ENCODE measurements around the gene CSTA.

DNA sequence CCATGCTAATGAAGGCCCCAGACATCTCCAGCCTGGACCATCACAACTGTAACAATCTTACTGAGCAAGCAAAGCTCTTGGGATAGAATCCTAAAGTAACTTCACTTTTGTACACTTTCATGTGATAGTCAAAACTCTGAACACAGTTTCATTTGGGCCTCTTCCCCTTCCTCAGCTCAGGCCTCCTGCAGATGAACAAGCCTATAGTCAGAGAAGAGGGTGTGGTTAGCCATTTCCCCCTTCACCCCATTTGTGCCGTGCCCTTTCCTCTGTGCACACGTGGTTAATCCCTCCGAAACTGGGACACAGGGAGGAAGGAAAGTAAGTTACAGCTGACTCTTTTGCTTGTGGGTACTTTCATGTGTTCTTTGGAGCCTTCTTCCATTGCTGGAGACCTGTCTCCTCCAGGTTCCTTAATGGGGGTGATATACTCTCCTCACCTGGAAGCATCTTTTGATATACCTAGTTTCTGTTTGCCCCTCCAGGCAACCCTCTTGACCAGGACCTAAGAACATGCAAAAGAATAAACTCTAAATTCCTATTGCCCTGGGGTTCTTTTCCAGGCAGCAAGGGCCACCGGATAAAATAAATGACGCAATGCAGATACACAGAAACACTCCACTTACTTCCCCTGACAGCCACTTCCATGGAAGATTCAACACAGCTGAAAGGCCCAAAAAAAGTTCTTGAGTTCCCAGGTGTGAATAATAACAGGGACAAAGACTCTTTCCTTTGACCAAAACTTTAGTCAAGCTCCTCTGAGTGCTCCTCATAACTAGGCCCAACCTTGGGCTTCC is 29.6 kb upstream of the CSTA start:
- TF ChIP-seq, protein P1, sequence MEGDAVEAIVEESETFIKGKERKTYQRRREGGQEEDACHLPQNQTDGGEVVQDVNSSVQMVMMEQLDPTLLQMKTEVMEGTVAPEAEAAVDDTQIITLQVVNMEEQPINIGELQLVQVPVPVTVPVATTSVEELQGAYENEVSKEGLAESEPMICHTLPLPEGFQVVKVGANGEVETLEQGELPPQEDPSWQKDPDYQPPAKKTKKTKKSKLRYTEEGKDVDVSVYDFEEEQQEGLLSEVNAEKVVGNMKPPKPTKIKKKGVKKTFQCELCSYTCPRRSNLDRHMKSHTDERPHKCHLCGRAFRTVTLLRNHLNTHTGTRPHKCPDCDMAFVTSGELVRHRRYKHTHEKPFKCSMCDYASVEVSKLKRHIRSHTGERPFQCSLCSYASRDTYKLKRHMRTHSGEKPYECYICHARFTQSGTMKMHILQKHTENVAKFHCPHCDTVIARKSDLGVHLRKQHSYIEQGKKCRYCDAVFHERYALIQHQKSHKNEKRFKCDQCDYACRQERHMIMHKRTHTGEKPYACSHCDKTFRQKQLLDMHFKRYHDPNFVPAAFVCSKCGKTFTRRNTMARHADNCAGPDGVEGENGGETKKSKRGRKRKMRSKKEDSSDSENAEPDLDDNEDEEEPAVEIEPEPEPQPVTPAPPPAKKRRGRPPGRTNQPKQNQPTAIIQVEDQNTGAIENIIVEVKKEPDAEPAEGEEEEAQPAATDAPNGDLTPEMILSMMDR (IDR thresholded peaks at IDR 0.05; ENCODE audit: poor library complexity, severe bottlenecking) = no peak
- TF ChIP-seq RAD21 (conservative IDR thresholded peaks at IDR 0.05) (no peak), MXI1 (conservative IDR thresholded peaks at IDR 0.05; ENCODE audit: poor library complexity, severe bottlenecking) (no peak)
